Measurements from ENCODE around the gene LMBR1L. TPM values are rescaled to one million over a fixed set of nuclear protein-coding genes. Genes with fewer than 3 reads are reported as not detected.
A peak's percentile ranks its signal among the peaks of the same experiment; 100 is the strongest.
"Not testable (repeated sequence)": the region's sequence is repeated elsewhere in the genome, so short reads cannot be mapped to it uniquely, and the experiment has no call there.

LMBR1L gene
- total RNA-seq, 1 donor from 2014 or later = 67.9 TPM

GRCh38 chr12:49068879-49069506 is 41.7 kb downstream of the LMBR1L start:
- Histone ChIP-seq H3K36me3 (ENCODE audit: control insufficient read depth, insufficient read depth, low read length) (no peaks in the 10 kb centered on the region), H3K4me3 (ENCODE audit: low read depth, low read length) (peak overlapping the region; percentile 73), H3K27me3 (ENCODE audit: control insufficient read depth, insufficient read depth, low read length) (no peaks in the 10 kb centered on the region)
- no peak for DNase-seq (ENCODE audit: low read depth)
- no peak for TF ChIP-seq CTCF (IDR thresholded peaks at IDR 0.05; ENCODE audit: insufficient read depth, low read length, poor library complexity, severe bottlenecking)

- H3K36me3 ChIP-seq (ENCODE audit: control insufficient read depth, insufficient read depth, low read length) = no peaks in the 10 kb centered on the region
- DNase-seq (ENCODE audit: low read depth) = no peak
- no peaks in the 10 kb centered on the region for H3K27me3 ChIP-seq (ENCODE audit: control insufficient read depth, insufficient read depth, low read length)
- no peak for TF ChIP-seq CTCF (IDR thresholded peaks at IDR 0.05; ENCODE audit: insufficient read depth, low read length, poor library complexity, severe bottlenecking)
- no peak overlapping the region for H3K4me3 ChIP-seq (ENCODE audit: low read depth, low read length)
These were observed 44.5 kb downstream of the LMBR1L start for GRCh38 chr12:49066120-49066519.

- Histone ChIP-seq H3K36me3 (ENCODE audit: control insufficient read depth, insufficient read depth, low read length) (no peaks in the 10 kb centered on the region), H3K4me3 (ENCODE audit: low read depth, low read length) (no peak overlapping the region), H3K27me3 (ENCODE audit: control insufficient read depth, insufficient read depth, low read length) (no peaks in the 10 kb centered on the region)
- TF ChIP-seq CTCF (IDR thresholded peaks at IDR 0.05; ENCODE audit: insufficient read depth, low read length, poor library complexity, severe bottlenecking) = no peak
- no peak for DNase-seq (ENCODE audit: low read depth)
These were observed 45.9 kb downstream of the LMBR1L start for GRCh38 chr12:49064767-49065152.

GRCh38 chr12:49061916-49062315 is 48.7 kb downstream of the LMBR1L start:
- not testable (repeated sequence) for H3K4me3 ChIP-seq (ENCODE audit: low read depth, low read length); H3K36me3 ChIP-seq (ENCODE audit: control insufficient read depth, insufficient read depth, low read length); H3K27me3 ChIP-seq (ENCODE audit: control insufficient read depth, insufficient read depth, low read length); DNase-seq (ENCODE audit: low read depth)

- DNase-seq (ENCODE audit: low read depth) = no peak
- no peak for TF ChIP-seq CTCF (IDR thresholded peaks at IDR 0.05; ENCODE audit: insufficient read depth, low read length, poor library complexity, severe bottlenecking)
- Histone ChIP-seq H3K36me3 (ENCODE audit: control insufficient read depth, insufficient read depth, low read length) (peaks cover 1% of the 10 kb centered on the region), H3K27me3 (ENCODE audit: control insufficient read depth, insufficient read depth, low read length) (no peaks in the 10 kb centered on the region), H3K4me3 (ENCODE audit: low read depth, low read length) (peak overlapping the region; percentile 97)
These were observed 49.4 kb downstream of the LMBR1L start for GRCh38 chr12:49061157-49061650.

- peak; percentile 61 for DNase-seq (ENCODE audit: low read depth)
- Histone ChIP-seq H3K36me3 (ENCODE audit: control insufficient read depth, insufficient read depth, low read length) (peaks cover 1% of the 10 kb centered on the region), H3K4me3 (ENCODE audit: low read depth, low read length) (peak within 1 kb of the TSS; percentile 97), H3K27me3 (ENCODE audit: control insufficient read depth, insufficient read depth, low read length) (no peaks in the 10 kb centered on the region)
- TF ChIP-seq CTCF (IDR thresholded peaks at IDR 0.05; ENCODE audit: insufficient read depth, low read length, poor library complexity, severe bottlenecking) = peak; percentile 22
These were observed 50.1 kb downstream of the LMBR1L start, which contains the start of gene KMT2D for GRCh38 chr12:49060237-49061156. KMT2D (minus strand) TSS chr12:49060794; CDS start chr12:49055324, 5,470 bp downstream.

All from kidney epithelial cell (primary cell).